HCT116 (cell line): Measurements from ENCODE around the gene ZXDC. TPM values are rescaled to one million over a fixed set of nuclear protein-coding genes. Genes with fewer than 3 reads are reported as not detected.

ENCODE experiments used
- ATAC-seq: fragments of 200-7000 bp; cut with Tn5 transposase; 2 replicates; pipeline ENCODE4 v1.9.1; 2020; ENCODE audit warnings: mild to moderate bottlenecking, moderate library complexity
- BruUV-seq: library from RNA; stranded (reverse); fragments of 400-500 nt; replicated peaks from 2 replicates; lab custom pipeline; 2021; lab: Mats Ljungman, UMichigan
- CTCF ChIA-PET: fragments of 300-600 bp; sonication (Branson Sonifier 250); formaldehyde crosslinking; loops from one replicate; lab custom pipeline; 2021; ENCODE audit warnings: antibody characterized with exemption; lab: Charles Lee
- POLR2A ChIA-PET: fragments of 300-600, 350-600 bp; sonication (Branson Sonifier 250); formaldehyde crosslinking; loops from one replicate; lab custom pipeline; 2021; ENCODE audit warnings: antibody characterized with exemption; lab: Charles Lee
- RAD21 ChIA-PET, 2 experiments: fragments of 300-600 bp; sonication (Branson Sonifier 250); formaldehyde crosslinking; loops; one replicate each; lab custom pipeline; 2023; ENCODE audit warnings: low total read pairs in 2 of 2; ENCODE audit not compliant: uncharacterized antibody in 2 of 2, unreplicated experiment in 2 of 2, low non-redundant PET in 1 of 2; lab: Charles Lee
- DNase-seq: peaks from one replicate; pipeline ENCODE4 v3.0.0-alpha.2; 2010; ENCODE audit warnings: low read depth, low spot score
- H2AFZ ChIP-seq: fragments of 200-600 bp; shearing (Covaris generic), sonication (generic); 2 replicates; pipeline ENCODE4 v1.6.1; 2017; ENCODE audit warnings: low read depth, mixed run types, mixed read lengths, antibody characterized with exemption, low read length; ENCODE audit not compliant: poor library complexity, severe bottlenecking
- H3K27ac ChIP-seq: 2 replicates; pipeline ENCODE4 v1.5.1; 2012; ENCODE audit warnings: low read depth, low read length
- H3K27me3 ChIP-seq: fragments of 200-600 bp; sonication (generic); 2 replicates; pipeline ENCODE4 v1.6.1; 2016; ENCODE audit warnings: mixed run types, low read length, mixed read lengths; ENCODE audit not compliant: insufficient read depth
- H3K36me3 ChIP-seq, 2 experiments: fragments of 200-500 bp in 1 of 2; fragments of 200-600 bp in 1 of 2; sonication (Bioruptor generic) in 1 of 2; sonication (generic) in 1 of 2; 2 replicates each; pipeline versions ENCODE4 v1.5.1 to v1.6.1; 2014 to 2016; ENCODE audit warnings: low read length in 2 of 2, inconsistent platforms in 1 of 2, mixed read lengths in 1 of 2, mixed run types in 1 of 2; ENCODE audit not compliant: insufficient read depth in 2 of 2, control insufficient read depth in 1 of 2
- H3K4me1 ChIP-seq, 2 experiments: fragments of 200-600 bp in 1 of 2; sonication (generic) in 1 of 2; 2 replicates each; pipeline versions ENCODE4 v1.5.1 to v1.6.1; 2012 to 2017; ENCODE audit warnings: low read length in 2 of 2, inconsistent platforms in 1 of 2, mild to moderate bottlenecking in 1 of 2, mixed read lengths in 1 of 2, mixed run types in 1 of 2, moderate library complexity in 1 of 2; ENCODE audit not compliant: insufficient read depth in 2 of 2, control insufficient read depth in 1 of 2
- H3K4me2 ChIP-seq: fragments of 200-600 bp; sonication (generic); 2 replicates; pipeline ENCODE4 v1.6.1; 2017; ENCODE audit warnings: mixed run types, low read length, mixed read lengths
- H3K4me3 ChIP-seq, 2 experiments: fragments of 200-600 bp in 1 of 2; sonication (generic) in 1 of 2; replicated peaks in 1 of 2; 2 replicates each; pipeline ENCODE4 v1.5.1; 2011 to 2016; ENCODE audit warnings: low read length in 2 of 2, control low read depth in 1 of 2, low read depth in 1 of 2, mild to moderate bottlenecking in 1 of 2, mixed read lengths in 1 of 2, mixed run types in 1 of 2
- H3K79me2 ChIP-seq: fragments of 200-600 bp; sonication (generic); 2 replicates; pipeline ENCODE4 v1.6.1; 2017; ENCODE audit warnings: mild to moderate bottlenecking, mixed run types, low read length, moderate library complexity, mixed read lengths; ENCODE audit not compliant: insufficient read depth
- H3K9ac ChIP-seq: fragments of 200-600 bp; sonication (generic); 2 replicates; pipeline ENCODE4 v1.6.1; 2016; ENCODE audit warnings: low read length, mixed read lengths
- H3K9me2 ChIP-seq: fragments of 200-600 bp; sonication (generic), shearing (Covaris generic); 2 replicates; pipeline ENCODE4 v1.6.1; 2017; ENCODE audit warnings: mixed run types, mild to moderate bottlenecking, moderate library complexity; ENCODE audit not compliant: insufficient read depth
- H3K9me3 ChIP-seq, 2 experiments: fragments of 200-500 bp in 1 of 2; fragments of 200-600 bp in 1 of 2; sonication (Bioruptor generic) in 1 of 2; sonication (generic) in 1 of 2; 2 replicates each; pipeline ENCODE4 v1.6.1; 2014 to 2017; ENCODE audit warnings: low read length in 2 of 2, mixed read lengths in 2 of 2, inconsistent platforms in 1 of 2, low read depth in 1 of 2, mild to moderate bottlenecking in 1 of 2, mixed run types in 1 of 2, moderate library complexity in 1 of 2; ENCODE audit not compliant: control insufficient read depth in 1 of 2, insufficient read depth in 1 of 2
- H4K20me1 ChIP-seq: fragments of 200-600 bp; sonication (generic), shearing (Covaris generic); 2 replicates; pipeline ENCODE4 v1.6.1; 2017; ENCODE audit warnings: mixed run types, mild to moderate bottlenecking, moderate library complexity; ENCODE audit not compliant: insufficient read depth
- ATF3 ChIP-seq: IDR thresholded peaks from 2 replicates; pipeline ENCODE4 v1.6.1; 2012
- CBX3 ChIP-seq: IDR thresholded peaks from 2 replicates; pipeline ENCODE4 v1.6.1; 2012; ENCODE audit warnings: low read depth
- CEBPB ChIP-seq: IDR thresholded peaks from 2 replicates; pipeline ENCODE4 v1.6.1; 2012; ENCODE audit warnings: low read depth
- ELF1 ChIP-seq: IDR thresholded peaks from 2 replicates; pipeline ENCODE4 v1.6.1; 2012; ENCODE audit warnings: low read depth, borderline replicate concordance
- POLR2AphosphoS5 ChIP-seq: IDR thresholded peaks from 2 replicates; pipeline ENCODE4 v1.6.1; 2011; ENCODE audit warnings: mild to moderate bottlenecking, low read depth, low read length, moderate library complexity
- REST ChIP-seq: IDR thresholded peaks from 2 replicates; pipeline ENCODE4 v1.6.1; 2012; ENCODE audit warnings: low read depth
- SIN3A ChIP-seq: IDR thresholded peaks from 2 replicates; pipeline ENCODE4 v1.6.1; 2012; ENCODE audit warnings: low read depth
- SP1 ChIP-seq: IDR thresholded peaks from 2 replicates; pipeline ENCODE4 v1.6.1; 2012; ENCODE audit warnings: low read depth
- ZFX ChIP-seq: fragments of 450-650 bp; IDR thresholded peaks from 2 replicates; pipeline ENCODE4 v1.6.1; 2017
- intact Hi-C: fragments of 100-400 bp; cut with micrococcal nuclease; formaldehyde crosslinking; loops from 2 replicates; pipeline ENCODE4 v1.10.0; 2022
- total RNA-seq: library from RNA; stranded (reverse); gene quantifications from one replicate; pipeline ENCODE4 v1.2.1, GENCODE V29; 2021; ENCODE audit not compliant: unreplicated experiment

ZXDC gene
- total RNA-seq, 1 experiment from 2014 or later: 29.9 TPM

GRCh38 chr3:126468028-126468891, 7.4 kb downstream of the ZXDC start:
- no peak for TF ChIP-seq POLR2AphosphoS5
- no peak for TF ChIP-seq ATF3
- no peak for TF ChIP-seq ZFX
- no peak for TF ChIP-seq ELF1
- no peak for TF ChIP-seq SP1
- no peak for TF ChIP-seq SIN3A
- no peak for TF ChIP-seq CEBPB
- no peak for TF ChIP-seq CBX3
- no peak for TF ChIP-seq REST
- no TSS peak for BruUV-seq
- Histone ChIP-seq H3K27ac (no peak overlapping the region), H3K9me3 (no peaks in the 10 kb centered on the region), H3K4me2 (no peak overlapping the region), H3K9me2 (no peaks in the 10 kb centered on the region), H3K79me2 (peaks cover 62% of the 10 kb centered on the region), H3K9ac (no peak overlapping the region), H3K27me3 (no peaks in the 10 kb centered on the region), H3K4me3 (no peak overlapping the region), H2AFZ (no peak overlapping the region), H3K36me3 (peaks cover 59 to 66% of the 10 kb centered on the region in 2 experiments), H4K20me1 (0 out of 2 replicates have a peak, but pooled peaks cover 6% of the 10 kb centered on the region), H3K4me1 (peaks cover 0 to 12% of the 10 kb centered on the region in 2 experiments; a peak in 1 of 4 replicates)
- ChIA-PET CTCF (no interaction called here), RAD21 (no interaction called here), POLR2A (no interaction called here)
- DNase-seq (no peak), ATAC-seq (no peak)
- intact Hi-C loops: no loop called here
